ENCODE results near the gene STAC. TPM values are rescaled to one million over a fixed set of nuclear protein-coding genes. Genes with fewer than 3 reads are reported as not detected.

STAC gene
- total RNA-seq, 1 donor from 2014 or later = 7.1 TPM

DNA sequence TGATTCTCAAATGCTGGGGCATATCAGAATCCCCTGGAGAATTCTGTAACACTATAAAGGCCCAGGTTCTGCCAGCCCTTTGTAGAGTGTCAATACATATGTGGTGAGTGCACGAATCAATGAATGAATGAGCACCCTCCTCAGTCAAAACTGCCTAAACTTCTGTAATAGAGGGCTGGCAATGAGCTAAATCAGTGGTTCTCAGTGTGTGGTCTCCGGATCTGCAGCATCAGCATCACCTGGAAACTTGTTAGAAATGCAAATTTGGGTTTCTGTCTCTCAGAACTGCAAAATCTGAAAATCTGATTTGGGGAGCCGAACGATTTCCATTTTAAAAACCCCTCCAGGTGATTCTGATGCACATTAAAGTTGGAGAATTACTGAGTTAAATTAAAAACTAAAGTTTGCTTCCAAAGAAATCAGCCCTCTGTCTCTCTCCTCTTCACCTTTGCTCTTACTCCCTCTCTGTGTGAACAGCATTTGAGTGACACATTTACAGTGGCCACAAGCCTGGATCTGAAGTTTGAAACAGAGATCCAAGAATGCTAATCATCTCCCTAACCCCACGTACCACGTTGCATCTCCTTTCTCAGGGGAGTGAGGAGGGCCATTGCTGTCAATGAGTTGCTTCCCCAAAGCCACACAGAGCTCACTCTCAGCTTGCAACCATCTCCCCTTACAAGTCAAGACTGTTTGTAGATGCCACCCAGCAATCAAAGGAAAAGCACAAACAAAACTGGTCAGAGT is 109.5 kb downstream of the STAC start:
- Mint-ChIP-seq H3K9me3 (ENCODE audit: unreplicated experiment) (no peaks in the 10 kb centered on the region), H3K4me3 (ENCODE audit: unreplicated experiment) (no peak overlapping the region), H3K4me1 (ENCODE audit: low read depth, unreplicated experiment) (peaks cover 18% of the 10 kb centered on the region), H3K36me3 (ENCODE audit: low read depth, unreplicated experiment) (no peaks in the 10 kb centered on the region), H3K27me3 (ENCODE audit: low read depth, unreplicated experiment) (no peaks in the 10 kb centered on the region), H3K27ac (ENCODE audit: unreplicated experiment) (no peak overlapping the region)
- Histone ChIP-seq H3K9me3 (ENCODE audit: insufficient read depth, low read depth, low read length) (no peaks in the 10 kb centered on the region), H3K36me3 (ENCODE audit: insufficient read depth, low read length) (peaks cover 13% of the 10 kb centered on the region), H2AFZ (ENCODE audit: low read depth, low read length) (no peak overlapping the region), H3K27me3 (ENCODE audit: insufficient read depth, low read length) (no peaks in the 10 kb centered on the region), H3K9ac (ENCODE audit: low read length) (no peak overlapping the region), H3K27ac (ENCODE audit: low read depth, low read length) (no peak overlapping the region), H3K4me3 (ENCODE audit: insufficient read depth, low read depth, low read length) (no peak overlapping the region), H3K4me1 (ENCODE audit: insufficient read depth, low read length) (peaks cover 3% of the 10 kb centered on the region), H3K4me2 (ENCODE audit: low read length) (no peak overlapping the region), H3K79me2 (ENCODE audit: insufficient read depth, low read length) (no peaks in the 10 kb centered on the region), H4K20me1 (ENCODE audit: insufficient read depth, low read length) (no peaks in the 10 kb centered on the region)
- TF ChIP-seq EZH2 (IDR thresholded peaks at IDR 0.05; ENCODE audit: insufficient read depth, low read length) = no peak
- TF ChIP-seq, protein P1, sequence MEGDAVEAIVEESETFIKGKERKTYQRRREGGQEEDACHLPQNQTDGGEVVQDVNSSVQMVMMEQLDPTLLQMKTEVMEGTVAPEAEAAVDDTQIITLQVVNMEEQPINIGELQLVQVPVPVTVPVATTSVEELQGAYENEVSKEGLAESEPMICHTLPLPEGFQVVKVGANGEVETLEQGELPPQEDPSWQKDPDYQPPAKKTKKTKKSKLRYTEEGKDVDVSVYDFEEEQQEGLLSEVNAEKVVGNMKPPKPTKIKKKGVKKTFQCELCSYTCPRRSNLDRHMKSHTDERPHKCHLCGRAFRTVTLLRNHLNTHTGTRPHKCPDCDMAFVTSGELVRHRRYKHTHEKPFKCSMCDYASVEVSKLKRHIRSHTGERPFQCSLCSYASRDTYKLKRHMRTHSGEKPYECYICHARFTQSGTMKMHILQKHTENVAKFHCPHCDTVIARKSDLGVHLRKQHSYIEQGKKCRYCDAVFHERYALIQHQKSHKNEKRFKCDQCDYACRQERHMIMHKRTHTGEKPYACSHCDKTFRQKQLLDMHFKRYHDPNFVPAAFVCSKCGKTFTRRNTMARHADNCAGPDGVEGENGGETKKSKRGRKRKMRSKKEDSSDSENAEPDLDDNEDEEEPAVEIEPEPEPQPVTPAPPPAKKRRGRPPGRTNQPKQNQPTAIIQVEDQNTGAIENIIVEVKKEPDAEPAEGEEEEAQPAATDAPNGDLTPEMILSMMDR (IDR thresholded peaks at IDR 0.05; ENCODE audit: insufficient read depth, low read depth, low read length) = no peak
- DNase-seq (ENCODE audit: low read depth) (no peak), FAIRE-seq (no peak)

DNA sequence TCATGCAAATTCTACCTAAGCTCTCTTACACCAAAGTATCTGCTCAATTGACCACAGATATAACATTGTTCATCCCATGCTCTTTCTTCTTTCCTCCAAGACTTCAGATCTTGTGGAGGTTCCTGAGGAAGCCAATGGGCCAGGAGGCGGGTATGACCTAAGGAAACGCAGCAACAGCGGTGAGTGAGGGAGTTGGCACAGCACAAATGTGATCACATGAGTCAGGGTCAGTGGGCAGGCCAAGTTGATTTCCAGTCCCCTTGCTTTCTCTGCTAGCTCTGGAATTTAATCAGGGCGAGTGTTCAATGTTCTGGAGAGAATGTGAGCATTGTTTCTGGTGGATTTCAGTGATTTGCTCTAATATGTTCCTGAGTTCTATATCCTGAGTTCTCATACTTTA is 112.7 kb downstream of the STAC start:
- H2AFZ ChIP-seq (ENCODE audit: low read depth, low read length) = no peak overlapping the region
- FAIRE-seq (no peak), DNase-seq (ENCODE audit: low read depth) (no peak)
- H3K27me3 ChIP-seq (ENCODE audit: insufficient read depth, low read length) = no peaks in the 10 kb centered on the region
- H3K4me2 ChIP-seq (ENCODE audit: low read length) = no peak overlapping the region
- H3K9ac ChIP-seq (ENCODE audit: low read length) = no peak overlapping the region
- no peak overlapping the region for H3K4me3 Mint-ChIP-seq (ENCODE audit: unreplicated experiment)
- H4K20me1 ChIP-seq (ENCODE audit: insufficient read depth, low read length) = no peaks in the 10 kb centered on the region
- H3K9me3 ChIP-seq (ENCODE audit: insufficient read depth, low read depth, low read length) = no peaks in the 10 kb centered on the region
- H3K79me2 ChIP-seq (ENCODE audit: insufficient read depth, low read length) = no peaks in the 10 kb centered on the region
- no peak overlapping the region for H3K4me3 ChIP-seq (ENCODE audit: insufficient read depth, low read depth, low read length)
- H3K4me1 Mint-ChIP-seq (ENCODE audit: low read depth, unreplicated experiment) = peaks cover 19% of the 10 kb centered on the region
- H3K27ac ChIP-seq (ENCODE audit: low read depth, low read length) = no peak overlapping the region
- no peaks in the 10 kb centered on the region for H3K4me1 ChIP-seq (ENCODE audit: insufficient read depth, low read length)
- no peaks in the 10 kb centered on the region for H3K9me3 Mint-ChIP-seq (ENCODE audit: unreplicated experiment)
- H3K36me3 ChIP-seq (ENCODE audit: insufficient read depth, low read length) = peaks cover 3% of the 10 kb centered on the region
- no peaks in the 10 kb centered on the region for H3K36me3 Mint-ChIP-seq (ENCODE audit: low read depth, unreplicated experiment)
- H3K27me3 Mint-ChIP-seq (ENCODE audit: low read depth, unreplicated experiment) = no peaks in the 10 kb centered on the region
- no peak overlapping the region for H3K27ac Mint-ChIP-seq (ENCODE audit: unreplicated experiment)
- TF ChIP-seq EZH2 (IDR thresholded peaks at IDR 0.05; ENCODE audit: insufficient read depth, low read length) = no peak
- TF ChIP-seq, protein P1 (IDR thresholded peaks at IDR 0.05; ENCODE audit: insufficient read depth, low read depth, low read length) = no peak

DNA sequence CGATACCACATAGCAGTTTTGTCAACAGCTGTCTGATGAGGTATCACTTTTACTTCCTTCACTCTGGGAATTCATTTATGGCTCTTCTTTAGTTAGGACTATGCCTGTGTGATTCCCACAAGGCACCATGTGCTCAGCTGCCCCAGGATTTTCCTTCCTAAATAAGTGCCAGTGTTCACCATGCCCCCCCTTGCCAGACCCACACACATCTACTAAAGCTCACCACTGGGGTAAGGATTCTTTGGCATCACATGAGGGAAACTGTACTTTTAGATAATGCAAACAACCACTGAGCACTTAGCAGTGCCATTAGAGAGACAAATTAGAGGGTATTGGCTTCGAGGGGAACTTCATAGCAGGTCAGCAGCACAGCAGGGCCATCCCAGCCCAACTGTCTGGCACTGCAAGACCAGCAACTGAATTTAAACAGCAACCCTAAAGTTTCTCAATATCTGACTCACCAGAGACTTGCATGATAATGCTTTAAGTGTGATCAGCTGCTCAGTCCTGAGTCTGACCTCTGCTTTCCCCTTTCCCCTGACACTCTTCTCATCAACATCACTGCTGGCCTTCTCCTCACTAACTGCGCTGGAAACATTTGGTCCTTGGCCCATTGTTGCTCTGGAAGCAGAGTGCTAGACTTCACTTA is 114.3 kb downstream of the STAC start:
- FAIRE-seq = peak; percentile 73
- no peak overlapping the region for H3K9ac ChIP-seq (ENCODE audit: low read length)

More for the DNA sequence above, 114.3 kb downstream of the STAC start:
- no peaks in the 10 kb centered on the region for H3K36me3 Mint-ChIP-seq (ENCODE audit: low read depth, unreplicated experiment)
- no peaks in the 10 kb centered on the region for H3K36me3 ChIP-seq (ENCODE audit: insufficient read depth, low read length)
- no peaks in the 10 kb centered on the region for H3K27me3 ChIP-seq (ENCODE audit: insufficient read depth, low read length)
- no peaks in the 10 kb centered on the region for H4K20me1 ChIP-seq (ENCODE audit: insufficient read depth, low read length)
- H3K9me3 ChIP-seq (ENCODE audit: insufficient read depth, low read depth, low read length) = no peaks in the 10 kb centered on the region
- peak overlapping the region; percentile 34 for H3K27ac Mint-ChIP-seq (ENCODE audit: unreplicated experiment)
- no peak overlapping the region for H3K4me2 ChIP-seq (ENCODE audit: low read length)
- H3K27ac ChIP-seq (ENCODE audit: low read depth, low read length) = no peak overlapping the region
- TF ChIP-seq, protein P1 (IDR thresholded peaks at IDR 0.05; ENCODE audit: insufficient read depth, low read depth, low read length) = no peak
- TF ChIP-seq EZH2 (IDR thresholded peaks at IDR 0.05; ENCODE audit: insufficient read depth, low read length) = no peak
- no peaks in the 10 kb centered on the region for H3K27me3 Mint-ChIP-seq (ENCODE audit: low read depth, unreplicated experiment)
- H3K4me1 Mint-ChIP-seq (ENCODE audit: low read depth, unreplicated experiment) = peaks cover 17% of the 10 kb centered on the region
- H3K4me3 ChIP-seq (ENCODE audit: insufficient read depth, low read depth, low read length) = no peak overlapping the region
- no peaks in the 10 kb centered on the region for H3K9me3 Mint-ChIP-seq (ENCODE audit: unreplicated experiment)
- H3K79me2 ChIP-seq (ENCODE audit: insufficient read depth, low read length) = no peaks in the 10 kb centered on the region
- H3K4me3 Mint-ChIP-seq (ENCODE audit: unreplicated experiment) = no peak overlapping the region
- H3K4me1 ChIP-seq (ENCODE audit: insufficient read depth, low read length) = no peaks in the 10 kb centered on the region
- DNase-seq (ENCODE audit: low read depth) = peak; percentile 75
- no peak overlapping the region for H2AFZ ChIP-seq (ENCODE audit: low read depth, low read length)
